GM21717 (cell line): ENCODE measurements around the gene WDR74.
"Not testable (repeated sequence)": the region's sequence is repeated elsewhere in the genome, so short reads cannot be mapped to it uniquely, and the experiment has no call there.

Experiments
- ATAC-seq: cut with Tn5 transposase; IDR thresholded peaks from one replicate; pipeline ENCODE4 v1.9.1; 2021; ENCODE audit warnings: mild to moderate bottlenecking, moderate library complexity; ENCODE audit not compliant: unreplicated experiment

The WDR74 gene

GRCh38 chr11:62860835-62861563, 21.6 kb upstream of the WDR74 start:
- no peak for ATAC-seq

GRCh38 chr11:62859281-62859703, 19.9 kb upstream of the WDR74 start:
- not testable (repeated sequence) for ATAC-seq

GRCh38 chr11:62858201-62858600, 18.8 kb upstream of the WDR74 start:
- ATAC-seq = no peak

DNA sequence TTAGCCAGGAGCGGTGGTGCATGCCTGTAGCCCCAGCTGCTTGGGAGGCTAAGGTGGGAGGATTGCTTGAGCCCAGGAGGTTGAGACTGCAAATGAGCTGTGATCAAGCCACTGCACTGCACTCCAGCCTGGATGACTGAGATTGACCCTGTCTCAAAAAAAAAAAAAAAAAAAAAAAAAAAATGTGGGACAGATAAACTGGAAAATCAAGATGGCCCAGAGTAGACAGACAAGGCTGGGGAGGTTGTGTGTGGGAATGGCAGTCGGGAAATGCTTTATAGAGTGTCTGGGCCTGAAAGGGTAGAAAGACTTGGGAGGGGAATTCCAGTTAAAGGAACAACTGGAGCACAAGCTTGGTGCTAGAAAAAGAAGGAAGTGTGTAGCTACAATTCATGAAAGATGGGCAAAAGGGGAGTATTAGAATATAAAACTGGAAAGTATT, 18.2 kb upstream of the WDR74 start:
- ATAC-seq = no peak

DNA sequence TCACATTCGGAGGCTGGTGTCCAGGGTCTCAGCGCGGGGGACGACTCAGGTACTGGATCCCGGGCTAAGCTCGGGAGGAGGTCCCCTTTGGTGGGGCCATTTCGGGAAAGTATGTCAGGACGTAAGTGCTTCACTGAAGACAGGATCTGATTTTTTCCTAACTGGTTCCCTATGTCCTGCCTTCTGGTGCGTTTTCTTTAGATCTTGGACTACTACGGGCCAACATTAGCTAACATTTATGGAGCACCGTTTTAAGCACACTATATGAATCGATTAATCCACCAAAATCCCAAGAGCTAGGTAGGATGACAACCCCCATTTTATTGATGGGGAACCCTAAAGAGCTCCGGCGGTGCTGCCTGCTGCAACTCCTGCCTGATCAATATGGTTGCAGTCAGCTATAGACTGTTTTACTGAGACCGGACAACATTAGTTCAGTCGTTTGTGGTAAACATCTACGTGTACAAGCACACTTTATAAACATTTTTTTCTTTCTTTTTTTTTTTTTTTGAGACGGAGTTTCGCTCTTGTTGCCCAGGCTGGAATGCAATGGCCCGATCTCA, 17.0 kb upstream of the WDR74 start:
- peak; percentile 4 for ATAC-seq

GRCh38 chr11:62855571-62856332, 16.4 kb upstream of the WDR74 start:
- ATAC-seq = peak; percentile 76

DNA sequence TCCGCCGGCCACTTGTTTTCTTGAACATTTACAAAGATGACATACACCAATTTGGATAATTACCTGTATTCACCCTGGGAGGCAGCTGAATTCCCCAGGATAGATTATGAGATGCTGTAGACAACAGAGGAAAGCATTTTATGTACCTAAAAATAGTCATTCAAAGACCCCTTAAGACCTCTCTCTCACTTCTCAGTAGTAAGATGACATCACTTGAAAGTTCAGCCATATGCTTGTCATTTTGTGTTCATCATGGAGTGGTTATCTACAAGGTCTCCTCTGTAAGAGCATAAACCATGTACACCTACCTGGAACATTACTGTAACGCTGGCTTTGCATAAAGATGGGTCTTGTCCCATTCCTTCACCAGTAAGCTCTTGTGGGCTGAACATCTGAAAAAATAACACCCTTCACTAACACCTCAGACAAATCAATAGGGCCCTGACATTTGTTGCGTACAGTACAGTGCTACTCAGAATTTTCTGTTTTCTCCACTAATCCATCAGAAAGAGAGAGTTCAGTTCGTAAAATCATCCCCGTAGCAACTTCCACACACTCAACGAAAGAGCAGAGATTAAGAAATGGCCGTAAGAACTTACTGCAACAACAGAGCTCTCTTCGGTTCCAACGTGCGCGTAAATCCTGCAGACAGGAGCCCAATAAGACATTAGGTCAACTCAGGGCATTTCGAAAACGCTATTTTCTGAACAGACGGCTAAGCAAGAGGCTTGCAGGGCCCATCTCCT, 15.6 kb upstream of the WDR74 start:
- no peak for ATAC-seq

- ATAC-seq = no peak
Observed at GRCh38 chr11:62854013-62854824, 14.8 kb upstream of the WDR74 start.

DNA sequence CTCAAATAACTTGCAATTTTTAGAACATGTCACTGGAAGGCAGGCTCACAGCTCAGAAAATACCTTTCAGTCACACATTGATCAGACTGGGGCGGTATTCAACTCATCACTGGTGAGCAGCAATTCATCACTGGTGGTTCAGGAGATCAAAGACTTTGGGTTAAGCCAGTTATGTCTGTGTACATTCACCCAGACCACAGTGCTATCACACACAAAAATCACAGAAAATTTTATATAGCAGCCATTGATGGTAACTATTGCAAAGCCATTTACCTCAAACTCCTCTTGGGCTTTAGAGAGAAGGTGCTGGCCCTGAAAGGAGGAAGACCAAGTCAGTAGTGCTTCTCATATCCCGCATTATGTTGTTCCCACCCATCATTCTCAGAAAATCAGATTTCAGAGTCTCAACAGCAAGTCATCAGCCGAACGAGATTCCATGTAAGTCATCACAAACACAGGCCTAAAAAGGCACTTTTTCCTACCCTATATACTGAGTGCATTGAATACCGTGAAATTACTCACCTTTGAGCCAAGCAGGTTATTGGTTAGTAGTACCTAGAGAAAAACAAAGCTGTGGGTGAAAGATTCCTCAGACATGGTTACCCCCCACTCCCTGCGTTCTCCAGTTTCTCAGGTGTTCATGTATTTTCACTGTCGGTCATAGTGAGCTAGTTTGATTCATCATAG, 14.0 kb upstream of the WDR74 start:
- ATAC-seq = no peak

DNA sequence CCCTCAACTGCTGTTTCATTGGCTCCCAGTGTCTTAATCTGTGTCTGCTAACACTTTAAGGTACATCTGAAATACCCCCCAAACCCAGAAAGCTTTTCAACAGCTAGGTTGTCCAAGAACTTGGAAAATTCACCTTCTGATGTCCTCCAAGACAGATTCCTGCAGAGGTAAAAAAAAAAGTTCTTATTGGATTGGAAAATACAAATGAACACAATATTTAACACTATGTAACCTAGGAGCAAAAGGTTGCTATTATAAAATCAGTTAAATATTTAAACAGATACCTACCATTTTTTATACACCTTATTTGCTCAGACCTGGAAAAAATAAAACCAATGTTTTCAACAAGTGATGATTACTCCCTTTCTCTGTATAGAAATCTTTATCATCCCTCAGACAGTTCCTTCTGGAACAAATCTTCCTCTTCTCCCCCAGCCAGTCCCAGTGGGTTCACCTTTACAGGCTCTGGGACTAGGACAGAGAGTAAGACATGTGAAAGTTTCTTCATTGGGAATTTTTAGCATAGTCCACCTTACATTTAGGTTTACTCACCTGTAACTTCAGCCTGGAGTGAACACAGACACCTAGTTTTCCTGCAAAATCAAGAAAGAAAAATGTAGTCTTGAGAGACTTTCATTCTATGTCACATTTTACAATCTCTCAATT, 13.3 kb upstream of the WDR74 start:
- no peak for ATAC-seq

DNA sequence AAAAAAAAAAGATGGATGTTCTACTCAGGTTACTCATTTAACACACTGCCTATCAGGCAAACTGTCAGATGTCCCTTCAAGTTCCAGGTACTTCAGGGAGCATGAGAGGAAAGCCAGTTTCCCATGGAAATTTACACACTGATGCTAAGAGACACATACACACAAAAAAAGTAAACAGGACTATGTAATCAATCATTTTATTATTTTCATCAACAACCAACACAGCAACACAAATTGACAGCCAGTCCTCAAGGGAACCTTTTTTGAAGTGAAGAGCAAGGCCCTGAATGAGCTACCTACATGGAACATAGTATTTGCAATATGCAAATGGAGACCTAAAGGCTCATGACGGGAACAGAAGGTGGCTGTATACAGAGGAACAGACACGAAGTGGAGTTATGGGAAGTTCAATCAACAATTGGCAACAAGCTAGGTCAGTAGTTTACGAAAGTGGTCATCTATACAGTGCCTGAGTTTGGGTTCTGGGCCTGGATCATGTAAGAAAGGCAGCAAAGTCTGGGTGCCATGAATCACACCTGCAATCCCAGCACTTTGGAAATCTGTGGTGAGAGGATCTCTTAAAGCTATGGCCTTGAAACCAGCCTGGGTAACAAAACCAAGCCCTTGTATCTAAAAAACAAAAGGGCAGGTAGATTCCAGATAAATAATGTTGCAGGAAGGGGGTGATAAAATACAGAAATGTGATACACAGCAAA, 12.6 kb upstream of the WDR74 start:
- ATAC-seq = no peak

GRCh38 chr11:62850911-62851806, 11.8 kb upstream of the WDR74 start:
- ATAC-seq = no peak

DNA sequence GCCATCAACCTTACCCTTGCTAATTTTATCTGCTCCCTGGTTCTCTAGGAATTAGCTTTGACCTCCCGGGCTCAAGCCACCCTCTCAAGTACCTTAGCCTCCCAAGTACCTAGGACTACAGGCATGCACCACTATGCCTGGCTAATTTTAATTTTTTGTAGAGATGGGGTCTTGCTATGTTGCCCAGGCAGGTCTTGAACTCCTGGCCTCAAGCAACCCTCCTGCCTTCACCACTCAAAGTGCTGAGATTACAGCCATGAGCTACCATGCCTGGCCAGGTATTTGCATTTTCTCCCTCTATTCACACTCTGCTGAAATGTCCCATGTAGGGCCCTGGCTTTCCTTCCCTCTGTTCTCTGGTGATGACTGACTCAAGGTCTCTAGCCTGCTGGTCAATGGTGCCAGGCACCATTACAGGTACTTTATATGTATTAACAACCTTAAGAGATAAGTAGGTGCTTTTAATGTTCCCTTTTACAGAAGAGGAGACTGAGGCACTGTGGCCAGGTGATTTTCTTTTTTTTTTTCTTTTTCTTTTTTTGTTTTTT, 8.5 kb upstream of the WDR74 start:
- ATAC-seq = no peak

- ATAC-seq = no peak
Observed at GRCh38 chr11:62846177-62846576, 6.8 kb upstream of the WDR74 start.

- no peak for ATAC-seq
Observed at GRCh38 chr11:62844154-62844553, 4.8 kb upstream of the WDR74 start.

GRCh38 chr11:62843466-62843865, 4.1 kb upstream of the WDR74 start:
- no peak for ATAC-seq

- not testable (repeated sequence) for ATAC-seq
Observed at GRCh38 chr11:62842891-62843290, 3.5 kb upstream of the WDR74 start.
